Measurements from ENCODE around the gene DNAAF1.

DNAAF1 gene

GRCh38 chr16:84105301-84105815 lies 39.8 kb upstream of the DNAAF1 start:
- Histone ChIP-seq H3F3A (ENCODE audit: control insufficient read depth, insufficient read depth) (no peaks in the 10 kb centered on the region), H3K9me3 (ENCODE audit: control insufficient read depth, insufficient read depth, low read length) (no peaks in the 10 kb centered on the region), H3K27ac (ENCODE audit: low read depth, low read length) (no peak overlapping the region), H3K36me3 (ENCODE audit: control insufficient read depth, low read length) (peaks cover 28% of the 10 kb centered on the region), H3K4me1 (ENCODE audit: control insufficient read depth, low read length) (peaks cover 20% of the 10 kb centered on the region), H3K9me2 (replicated peaks; ENCODE audit: control insufficient read depth, low read length) (no peaks in the 10 kb centered on the region), H3K79me2 (ENCODE audit: control insufficient read depth, low read length) (peaks cover 94% of the 10 kb centered on the region), H3K4me3 (ENCODE audit: low read length) (no peak overlapping the region), H4K20me1 (ENCODE audit: control insufficient read depth, insufficient read depth, low read depth, low read length) (peaks cover 21% of the 10 kb centered on the region), H3K27me3 (ENCODE audit: control insufficient read depth, low read length) (no peaks in the 10 kb centered on the region), H3K4me2 (ENCODE audit: low read length) (no peak overlapping the region)
- TF ChIP-seq EZH2phosphoT487 (IDR thresholded peaks at IDR 0.05; ENCODE audit: borderline replicate concordance, low read length) (no peak), CTCF (IDR thresholded peaks at IDR 0.05; ENCODE audit: low read depth, low read length, poor library complexity, severe bottlenecking) (no peak)

- H3K36me3 ChIP-seq (ENCODE audit: control insufficient read depth, low read length): peaks cover 32% of the 10 kb centered on the region
- no peaks in the 10 kb centered on the region for H3F3A ChIP-seq (ENCODE audit: control insufficient read depth, insufficient read depth)
- H3K9me3 ChIP-seq (ENCODE audit: control insufficient read depth, insufficient read depth, low read length): no peaks in the 10 kb centered on the region
- H4K20me1 ChIP-seq (ENCODE audit: control insufficient read depth, insufficient read depth, low read depth, low read length): peaks cover 21% of the 10 kb centered on the region
- H3K27ac ChIP-seq (ENCODE audit: low read depth, low read length): no peak overlapping the region
- H3K4me3 ChIP-seq (ENCODE audit: low read length): no peak overlapping the region
- peaks cover 20% of the 10 kb centered on the region for H3K4me1 ChIP-seq (ENCODE audit: control insufficient read depth, low read length)
- no peak for TF ChIP-seq CTCF (IDR thresholded peaks at IDR 0.05; ENCODE audit: low read depth, low read length, poor library complexity, severe bottlenecking)
- no peak for TF ChIP-seq EZH2phosphoT487 (IDR thresholded peaks at IDR 0.05; ENCODE audit: borderline replicate concordance, low read length)
- peaks cover 97% of the 10 kb centered on the region for H3K79me2 ChIP-seq (ENCODE audit: control insufficient read depth, low read length)
- no peaks in the 10 kb centered on the region for H3K27me3 ChIP-seq (ENCODE audit: control insufficient read depth, low read length)
- H3K4me2 ChIP-seq (ENCODE audit: low read length): no peak overlapping the region
- H3K9me2 ChIP-seq (replicated peaks; ENCODE audit: control insufficient read depth, low read length): no peaks in the 10 kb centered on the region
Measured at GRCh38 chr16:84105948-84106740, 39.0 kb upstream of the DNAAF1 start.

GRCh38 chr16:84107921-84108320 lies 37.2 kb upstream of the DNAAF1 start:
- H3K36me3 ChIP-seq (ENCODE audit: control insufficient read depth, low read length): peaks cover 23% of the 10 kb centered on the region
- no peak overlapping the region for H3K4me2 ChIP-seq (ENCODE audit: low read length)
- H3K27ac ChIP-seq (ENCODE audit: low read depth, low read length): no peak overlapping the region
- no peaks in the 10 kb centered on the region for H3K9me3 ChIP-seq (ENCODE audit: control insufficient read depth, insufficient read depth, low read length)
- TF ChIP-seq CTCF (IDR thresholded peaks at IDR 0.05; ENCODE audit: low read depth, low read length, poor library complexity, severe bottlenecking) (no peak), EZH2phosphoT487 (IDR thresholded peaks at IDR 0.05; ENCODE audit: borderline replicate concordance, low read length) (no peak)
- H3K9me2 ChIP-seq (replicated peaks; ENCODE audit: control insufficient read depth, low read length): no peaks in the 10 kb centered on the region
- peaks cover 98% of the 10 kb centered on the region for H3K79me2 ChIP-seq (ENCODE audit: control insufficient read depth, low read length)
- H3K4me3 ChIP-seq (ENCODE audit: low read length): no peak overlapping the region
- H4K20me1 ChIP-seq (ENCODE audit: control insufficient read depth, insufficient read depth, low read depth, low read length): peaks cover 25% of the 10 kb centered on the region
- peaks cover 16% of the 10 kb centered on the region for H3K4me1 ChIP-seq (ENCODE audit: control insufficient read depth, low read length)
- H3F3A ChIP-seq (ENCODE audit: control insufficient read depth, insufficient read depth): no peaks in the 10 kb centered on the region
- H3K27me3 ChIP-seq (ENCODE audit: control insufficient read depth, low read length): no peaks in the 10 kb centered on the region
